Mesenchymal stem cell (in vitro differentiated cells and primary cell): ENCODE measurements around the gene FETUB.

Source experiments
- DNase-seq: peaks from one replicate; pipeline ENCODE4 v3.0.0-alpha.2; 2013
- H2AFZ ChIP-seq: one replicate; pipeline ENCODE4 v1.6.1; 2013; ENCODE audit warnings: low read depth, mild to moderate bottlenecking, control low read depth, inconsistent platforms, low read length, moderate library complexity
- H2AK5ac ChIP-seq: 2 replicates; pipeline ENCODE4 v1.6.1; 2013; ENCODE audit warnings: low read length, moderate library complexity, mild to moderate bottlenecking, inconsistent platforms; ENCODE audit not compliant: severe bottlenecking
- H2BK120ac ChIP-seq: one replicate; pipeline ENCODE4 v1.6.1; 2013; ENCODE audit warnings: low read depth, mild to moderate bottlenecking, inconsistent platforms, low read length, moderate library complexity
- H2BK12ac ChIP-seq, 2 experiments: one replicate each; pipeline ENCODE4 v1.6.1; 2013; ENCODE audit warnings: inconsistent platforms in 2 of 2, low read length in 2 of 2, mild to moderate bottlenecking in 2 of 2, moderate library complexity in 2 of 2, control low read depth in 1 of 2
- H2BK15ac ChIP-seq: one replicate; pipeline ENCODE4 v1.6.1; 2013; ENCODE audit warnings: mild to moderate bottlenecking, low read depth, inconsistent platforms; ENCODE audit not compliant: poor library complexity, severe bottlenecking
- H2BK5ac ChIP-seq: 2 replicates; pipeline ENCODE4 v1.6.1; 2013; ENCODE audit warnings: low read depth, mild to moderate bottlenecking, low read length, control low read depth, inconsistent platforms; ENCODE audit not compliant: poor library complexity, severe bottlenecking
- H3K14ac ChIP-seq, 2 experiments: one replicate each; pipeline ENCODE4 v1.6.1; 2013; ENCODE audit warnings: inconsistent platforms in 2 of 2, low read length in 2 of 2, control low read depth in 1 of 2, mild to moderate bottlenecking in 1 of 2, moderate library complexity in 1 of 2
- H3K18ac ChIP-seq, 2 experiments: one replicate each; pipeline ENCODE4 v1.6.1; 2013; ENCODE audit warnings: inconsistent platforms in 2 of 2, low read length in 2 of 2, control low read depth in 1 of 2, low read depth in 1 of 2, mild to moderate bottlenecking in 1 of 2
- H3K23ac ChIP-seq, 2 experiments: one replicate each; pipeline ENCODE4 v1.6.1; 2013; ENCODE audit warnings: inconsistent platforms in 2 of 2, low read length in 2 of 2, mild to moderate bottlenecking in 2 of 2, moderate library complexity in 2 of 2, control low read depth in 1 of 2
- H3K27ac ChIP-seq: 2 replicates; pipeline ENCODE4 v1.5.1; 2013; ENCODE audit warnings: mild to moderate bottlenecking, moderate library complexity, low read length, control low read depth, inconsistent platforms; ENCODE audit not compliant: poor library complexity, severe bottlenecking
- H3K27me3 ChIP-seq, 2 experiments: 2 replicates each; pipeline versions ENCODE4 v1.6.1 to v1.7.0; 2013; ENCODE audit warnings: low read length in 2 of 2, mild to moderate bottlenecking in 2 of 2, moderate library complexity in 2 of 2, control low read depth in 1 of 2, inconsistent platforms in 1 of 2; ENCODE audit not compliant: control insufficient read depth in 1 of 2, insufficient read depth in 1 of 2
- H3K36me3 ChIP-seq, 2 experiments: 2 replicates each; pipeline versions ENCODE4 v1.6.1 to v1.7.0; 2013; ENCODE audit warnings: low read length in 2 of 2, control low read depth in 1 of 2, inconsistent platforms in 1 of 2, low read depth in 1 of 2, mild to moderate bottlenecking in 1 of 2; ENCODE audit not compliant: insufficient read depth in 2 of 2, control insufficient read depth in 1 of 2
- H3K4ac ChIP-seq, 2 experiments: one replicate each; pipeline ENCODE4 v1.6.1; 2013; ENCODE audit warnings: inconsistent platforms in 2 of 2, low read length in 2 of 2, mild to moderate bottlenecking in 2 of 2, moderate library complexity in 2 of 2, control low read depth in 1 of 2, low read depth in 1 of 2
- H3K4me1 ChIP-seq: 2 replicates; pipeline ENCODE4 v1.6.1; 2013; ENCODE audit warnings: low read depth, low read length, control low read depth; ENCODE audit not compliant: control insufficient read depth, insufficient read depth
- H3K4me2 ChIP-seq: 2 replicates; pipeline ENCODE4 v1.6.1; 2013; ENCODE audit warnings: low read length, mild to moderate bottlenecking, inconsistent platforms; ENCODE audit not compliant: poor library complexity, severe bottlenecking
- H3K4me3 ChIP-seq, 2 experiments: 2 replicates each; pipeline versions ENCODE4 v1.5.1 to v1.7.0; 2013; ENCODE audit warnings: low read length in 2 of 2, mild to moderate bottlenecking in 2 of 2, control low read depth in 1 of 2, low read depth in 1 of 2; ENCODE audit not compliant: insufficient read depth in 1 of 2
- H3K79me1 ChIP-seq: replicated peaks from 2 replicates; pipeline ENCODE4 v1.6.1; 2013; ENCODE audit warnings: mild to moderate bottlenecking, control low read depth, low read length, inconsistent platforms; ENCODE audit not compliant: poor library complexity, severe bottlenecking
- H3K9ac ChIP-seq: 2 replicates; pipeline ENCODE4 v1.7.0; 2013; ENCODE audit warnings: mild to moderate bottlenecking, low read length, moderate library complexity
- H3K9me3 ChIP-seq: 2 replicates; pipeline ENCODE4 v1.7.0; 2013; ENCODE audit warnings: mild to moderate bottlenecking, low read length; ENCODE audit not compliant: control insufficient read depth
- H4K8ac ChIP-seq: one replicate; pipeline ENCODE4 v1.6.1; 2013; ENCODE audit warnings: inconsistent platforms, mild to moderate bottlenecking, low read length, moderate library complexity
- H4K91ac ChIP-seq: one replicate; pipeline ENCODE4 v1.6.1; 2013; ENCODE audit warnings: mild to moderate bottlenecking, low read length, inconsistent platforms
- WGBS: methylation state at CpG from one replicate; pipeline ENCODE4 v1.1.7; 2013; ENCODE audit warnings: mixed read lengths; 5-methylcytosine and 5-hydroxymethylcytosine counted together

Gene FETUB

GRCh38 chr3:186612065-186612464 is 28.1 kb upstream of the FETUB start:
- no peak overlapping the region for H2BK5ac ChIP-seq
- no peak overlapping the region for H3K27ac ChIP-seq
- H2BK15ac ChIP-seq = no peak overlapping the region
- H3K4me2 ChIP-seq = no peak overlapping the region
- H3K27me3 ChIP-seq = peaks cover 27 to 33% of the 10 kb centered on the region in 2 experiments
- H3K23ac ChIP-seq = no peak overlapping the region
- H3K18ac ChIP-seq = no peak overlapping the region
- H3K4me1 ChIP-seq = peaks cover 3% of the 10 kb centered on the region
- no peaks in the 10 kb centered on the region for H3K36me3 ChIP-seq
- H4K91ac ChIP-seq = no peak overlapping the region
- no peak overlapping the region for H3K9ac ChIP-seq
- H2BK12ac ChIP-seq = no peak overlapping the region
- no peak overlapping the region for H3K4ac ChIP-seq
- no peak overlapping the region for H4K8ac ChIP-seq
- H3K9me3 ChIP-seq = no peaks in the 10 kb centered on the region
- WGBS = 61% methylated on average over 5 of the region's 5 CpGs
- no peak overlapping the region for H2BK120ac ChIP-seq
- no peak overlapping the region for H3K4me3 ChIP-seq
- H3K14ac ChIP-seq = no peak overlapping the region
- H2AK5ac ChIP-seq = no peak overlapping the region
- DNase-seq = no peak
- H2AFZ ChIP-seq = no peak overlapping the region
- peaks cover 2% of the 10 kb centered on the region for H3K79me1 ChIP-seq

GRCh38 chr3:186612721-186613636 is 27.2 kb upstream of the FETUB start, which contains the start of gene AHSG:
TSS of gene AHSG (plus strand) at chr3:186613060. CDS start at chr3:186613142, 82 bp downstream.
- DNase-seq = no peak
- H3K4me1 ChIP-seq = peaks cover 7% of the 10 kb centered on the region

GRCh38 chr3:186613637-186614265 is 26.4 kb upstream of the FETUB start:
- no peak overlapping the region for H3K4ac ChIP-seq
- peaks cover 12% of the 10 kb centered on the region for H3K4me1 ChIP-seq
- no peak overlapping the region for H2BK12ac ChIP-seq
- H3K23ac ChIP-seq = peak overlapping the region in 1 of 2 experiments; percentile 49
- no peak overlapping the region for H3K14ac ChIP-seq
- no peak overlapping the region for H2BK120ac ChIP-seq
- DNase-seq = no peak
- H3K4me2 ChIP-seq = no peak overlapping the region
- no peak overlapping the region for H4K91ac ChIP-seq
- no peak overlapping the region for H3K9ac ChIP-seq
- no peak overlapping the region for H3K18ac ChIP-seq
- H3K79me1 ChIP-seq = peaks cover 2% of the 10 kb centered on the region
- H3K27ac ChIP-seq = no peak overlapping the region
- H2BK15ac ChIP-seq = no peak overlapping the region
- no peak overlapping the region for H2AFZ ChIP-seq
- H2AK5ac ChIP-seq = no peak overlapping the region
- H3K36me3 ChIP-seq = no peaks in the 10 kb centered on the region
- 100% methylated on average over 1 of the region's 4 CpGs for WGBS
- H3K27me3 ChIP-seq = peaks cover 27 to 46% of the 10 kb centered on the region in 2 experiments
- H3K4me3 ChIP-seq = no peak overlapping the region
- H2BK5ac ChIP-seq = no peak overlapping the region
- H4K8ac ChIP-seq = no peak overlapping the region
- no peaks in the 10 kb centered on the region for H3K9me3 ChIP-seq

More at GRCh38 chr3:186612721-186613636, 27.2 kb upstream of the FETUB start, which contains the start of gene AHSG:
- Histone ChIP-seq H2BK15ac (no peak within 1 kb of the TSS), H2BK5ac (no peak within 1 kb of the TSS), H3K27ac (no peak within 1 kb of the TSS), H4K91ac (no peak within 1 kb of the TSS), H3K14ac (no peak within 1 kb of the TSS), H3K18ac (no peak within 1 kb of the TSS), H4K8ac (no peak within 1 kb of the TSS), H3K36me3 (no peaks in the 10 kb centered on the region), H2BK12ac (no peak within 1 kb of the TSS), H2BK120ac (no peak within 1 kb of the TSS), H3K27me3 (peaks cover 27 to 41% of the 10 kb centered on the region in 2 experiments), H3K79me1 (peaks cover 2% of the 10 kb centered on the region), H3K23ac (peak within 1 kb of the TSS in 1 of 2 experiments; percentile 49), H2AK5ac (no peak within 1 kb of the TSS), H3K9ac (no peak within 1 kb of the TSS), H3K4me3 (no peak within 1 kb of the TSS), H3K9me3 (no peaks in the 10 kb centered on the region), H3K4me2 (no peak within 1 kb of the TSS), H3K4ac (no peak within 1 kb of the TSS), H2AFZ (no peak within 1 kb of the TSS)
- WGBS = 77% methylated on average over 5 of the region's 7 CpGs

- Histone ChIP-seq H2BK5ac (no peak overlapping the region), H3K9ac (no peak overlapping the region), H3K4me1 (peaks cover 12% of the 10 kb centered on the region), H3K79me1 (peaks cover 2% of the 10 kb centered on the region), H3K27ac (no peak overlapping the region), H3K18ac (no peak overlapping the region), H3K4me3 (no peak overlapping the region), H4K91ac (no peak overlapping the region), H2AFZ (no peak overlapping the region), H3K27me3 (peaks cover 27 to 46% of the 10 kb centered on the region in 2 experiments), H2BK120ac (no peak overlapping the region), H4K8ac (no peak overlapping the region), H3K9me3 (no peaks in the 10 kb centered on the region), H2AK5ac (no peak overlapping the region), H3K4ac (no peak overlapping the region), H3K14ac (no peak overlapping the region), H3K36me3 (no peaks in the 10 kb centered on the region), H2BK15ac (no peak overlapping the region), H2BK12ac (no peak overlapping the region), H3K4me2 (no peak overlapping the region), H3K23ac (no peak overlapping the region)
- no peak for DNase-seq
- 70% methylated on average over 6 of the region's 6 CpGs for WGBS
Observed at GRCh38 chr3:186614266-186614596, 26.0 kb upstream of the FETUB start.
